Colonic mucosa (tissue), 4 donors: Measurements from ENCODE around the gene MAPT. TPM values are rescaled to one million over a fixed set of nuclear protein-coding genes. Genes with fewer than 3 reads are reported as not detected.

Experiments
- DNase-seq: peaks from one replicate; pipeline ENCODE4 v3.0.0-alpha.2; 2020
- H3K27ac ChIP-seq: fragments of 200-600 bp; one replicate; pipeline ENCODE4 v1.8.0; 2021
- H3K27me3 ChIP-seq: fragments of 200-600 bp; one replicate; pipeline ENCODE4 v1.8.0; 2021
- H3K36me3 ChIP-seq: fragments of 200-600 bp; one replicate; pipeline ENCODE4 v1.8.0; 2021
- H3K4me1 ChIP-seq: fragments of 200-600 bp; one replicate; pipeline ENCODE4 v1.8.0; 2021; ENCODE audit warnings: mild to moderate bottlenecking
- H3K4me3 ChIP-seq: fragments of 200-600 bp; one replicate; pipeline ENCODE4 v1.8.0; 2021
- H3K9ac ChIP-seq, 2 donors: one replicate each; pipeline ENCODE4 v1.7.0; 2013; ENCODE audit warnings: control low read depth in 2 of 2, low read depth in 2 of 2, low read length in 2 of 2
- H3K9me3 ChIP-seq: fragments of 200-600 bp; one replicate; pipeline ENCODE4 v1.8.0; 2021
- CTCF ChIP-seq: fragments of 200-600 bp; IDR thresholded peaks from one replicate; pipeline ENCODE4 v1.8.0; 2022; ENCODE audit warnings: antibody characterized with exemption, mild to moderate bottlenecking
- intact Hi-C: fragments of 100-400 bp; cut with DNase I; formaldehyde crosslinking; loops from one replicate; pipeline ENCODE4 v1.14.1; 2022
- total RNA-seq, 2 donors: library from RNA; stranded (reverse); fragmentation: NEBNext Ultra II Directional in 1 of 2; extraction: Animal tissue kit (Norgen Biotek cat#: 25700) in 1 of 2; gene quantifications; one replicate each; pipeline ENCODE4 v1.2.1, GENCODE V29; 2021
- donor health status: healthy.
- donor health status: DM: no; HTN: no; CAD: no.
- donor health status: DM: no; HTN: no; CAD: no.

MAPT gene
- total RNA-seq, 2 donors from 2014 or later: 0.37 to 2.9 TPM

- H3K4me3 ChIP-seq: no peak overlapping the region
- no peaks in the 10 kb centered on the region for H3K4me1 ChIP-seq
- no peak for DNase-seq
- intact Hi-C loops: no loop called here
- no peaks in the 10 kb centered on the region for H3K36me3 ChIP-seq
- H3K9me3 ChIP-seq: no peaks in the 10 kb centered on the region
- H3K27ac ChIP-seq: no peak overlapping the region
- no peak overlapping the region for H3K9ac ChIP-seq
- TF ChIP-seq CTCF: no peak
- H3K27me3 ChIP-seq: no peaks in the 10 kb centered on the region
These were observed 69.5 kb downstream of the MAPT start for GRCh38 chr17:45963889-45964288.

- intact Hi-C loops: no loop called here
- no peak overlapping the region for H3K4me3 ChIP-seq
- no peak overlapping the region for H3K27ac ChIP-seq
- H3K4me1 ChIP-seq: no peaks in the 10 kb centered on the region
- DNase-seq: no peak
- no peaks in the 10 kb centered on the region for H3K9me3 ChIP-seq
- no peaks in the 10 kb centered on the region for H3K27me3 ChIP-seq
- H3K36me3 ChIP-seq: no peaks in the 10 kb centered on the region
- no peak for TF ChIP-seq CTCF
- H3K9ac ChIP-seq: no peak overlapping the region
These were observed 70.3 kb downstream of the MAPT start for GRCh38 chr17:45964634-45965033.

- no peak overlapping the region for H3K4me3 ChIP-seq
- no peak for TF ChIP-seq CTCF
- intact Hi-C loops: no loop called here
- H3K4me1 ChIP-seq: no peaks in the 10 kb centered on the region
- no peaks in the 10 kb centered on the region for H3K9me3 ChIP-seq
- no peak for DNase-seq
- H3K27ac ChIP-seq: no peak overlapping the region
- no peaks in the 10 kb centered on the region for H3K27me3 ChIP-seq
- H3K36me3 ChIP-seq: no peaks in the 10 kb centered on the region
- no peak overlapping the region for H3K9ac ChIP-seq
These were observed 71.5 kb downstream of the MAPT start for GRCh38 chr17:45965812-45966211.

DNA sequence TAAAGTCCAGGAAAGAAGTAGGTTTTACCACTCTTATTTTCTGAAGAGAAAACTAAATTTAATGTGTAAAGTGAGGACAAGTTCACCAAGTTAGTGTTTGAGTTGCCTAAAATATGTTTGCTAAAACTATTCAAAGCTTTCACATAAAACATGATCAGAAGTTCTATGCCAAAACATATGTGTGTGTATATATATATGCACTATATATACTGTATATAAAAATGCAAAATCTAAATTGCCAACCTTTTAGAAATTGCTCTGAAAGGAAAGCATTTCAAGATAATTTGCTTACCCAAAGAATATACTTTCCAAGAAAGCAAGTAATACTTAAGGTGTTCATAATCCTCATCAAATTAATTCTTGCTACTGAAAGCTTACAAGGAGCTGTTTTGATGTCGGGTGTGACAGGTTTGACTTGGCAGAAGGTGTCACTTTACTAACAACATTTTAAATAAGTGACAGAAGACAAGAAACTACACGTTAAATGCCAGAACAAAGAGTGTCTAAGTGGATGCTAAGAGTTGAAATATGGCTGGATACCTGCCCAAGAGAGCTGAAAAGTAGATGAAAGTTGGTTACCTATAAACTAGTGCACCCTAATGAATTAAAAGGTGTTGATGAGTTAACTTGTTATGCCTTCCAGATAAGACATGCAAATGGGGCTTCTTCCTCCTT lies 72.4 kb downstream of the MAPT start:
- Histone ChIP-seq H3K27ac (no peak overlapping the region), H3K4me1 (no peaks in the 10 kb centered on the region)

GRCh38 chr17:45967378-45967777 lies 73.0 kb downstream of the MAPT start:
- no peak overlapping the region for H3K27ac ChIP-seq
- H3K27me3 ChIP-seq: no peaks in the 10 kb centered on the region
- H3K36me3 ChIP-seq: no peaks in the 10 kb centered on the region
- H3K9me3 ChIP-seq: no peaks in the 10 kb centered on the region
- no peak overlapping the region for H3K4me3 ChIP-seq
- H3K4me1 ChIP-seq: no peaks in the 10 kb centered on the region
- no peak overlapping the region for H3K9ac ChIP-seq
- intact Hi-C loops: no loop called here
- no peak for DNase-seq
- no peak for TF ChIP-seq CTCF

More for the DNA sequence above, 72.4 kb downstream of the MAPT start:
- intact Hi-C loops: no loop called here
- Histone ChIP-seq H3K9ac (no peak overlapping the region), H3K4me3 (no peak overlapping the region), H3K36me3 (no peaks in the 10 kb centered on the region), H3K9me3 (no peaks in the 10 kb centered on the region), H3K27me3 (no peaks in the 10 kb centered on the region)
- TF ChIP-seq CTCF: no peak
- DNase-seq: no peak
